NCI-H2107 (cell line): ENCODE measurements around the gene SLC16A12.

Experiments used
- DNase-seq: peaks from one replicate; lab custom pipeline; 2025; lab: John Stamatoyannopoulos, UW

The SLC16A12 gene

GRCh38 chr10:89390476-89391225, 144.7 kb downstream of the SLC16A12 start:
- no peak for DNase-seq

GRCh38 chr10:89389254-89389653, 146.1 kb downstream of the SLC16A12 start:
- no peak for DNase-seq

GRCh38 chr10:89388806-89389205, 146.6 kb downstream of the SLC16A12 start:
- no peak for DNase-seq

GRCh38 chr10:89384474-89385340, 150.7 kb downstream of the SLC16A12 start:
- no peak for DNase-seq

- no peak for DNase-seq
Measured at GRCh38 chr10:89382757-89383156, 152.6 kb downstream of the SLC16A12 start.
